Fibroblast of pulmonary artery (primary cell): ENCODE data around the gene ABHD14A.
"Not testable (repeated sequence)": the region's sequence is repeated elsewhere in the genome, so short reads cannot be mapped to it uniquely, and the experiment has no call there.

Experiments
- DNase-seq: peaks from one replicate; pipeline ENCODE4 v3.0.0-alpha.2; 2010; ENCODE audit warnings: low read depth
- H3K4me3 ChIP-seq: replicated peaks from 2 replicates; pipeline ENCODE4 v1.5.1; 2011; ENCODE audit warnings: low read depth, mild to moderate bottlenecking, control low read depth, low read length, moderate library complexity
- CTCF ChIP-seq: IDR thresholded peaks from 2 replicates; pipeline ENCODE4 v1.5.1; 2011; ENCODE audit warnings: mild to moderate bottlenecking, control low read depth, low read length, inconsistent platforms; ENCODE audit errors: missing control alignments

ABHD14A gene

GRCh38 chr3:51985063-51985462 lies 10.2 kb downstream of the ABHD14A start:
- TF ChIP-seq CTCF: no peak
- H3K4me3 ChIP-seq: no peak overlapping the region
- DNase-seq: no peak

- no peak for TF ChIP-seq CTCF
- no peak overlapping the region for H3K4me3 ChIP-seq
- no peak for DNase-seq
Observed at GRCh38 chr3:51986010-51986947, 11.4 kb downstream of the ABHD14A start.

- DNase-seq: no peak
- TF ChIP-seq CTCF: no peak
- H3K4me3 ChIP-seq: no peak overlapping the region
Observed at GRCh38 chr3:51987568-51987967, 12.7 kb downstream of the ABHD14A start.

GRCh38 chr3:51988286-51989146 lies 13.7 kb downstream of the ABHD14A start:
- no peak for DNase-seq
- no peak overlapping the region for H3K4me3 ChIP-seq
- TF ChIP-seq CTCF: no peak

- H3K4me3 ChIP-seq, DNase-seq: not testable (repeated sequence)
Observed at GRCh38 chr3:51990501-51990971, 15.7 kb downstream of the ABHD14A start.

GRCh38 chr3:51992017-51992682 lies 17.3 kb downstream of the ABHD14A start:
- no peak for DNase-seq
- no peak for TF ChIP-seq CTCF
- no peak overlapping the region for H3K4me3 ChIP-seq

- DNase-seq, H3K4me3 ChIP-seq: not testable (repeated sequence)
Observed at GRCh38 chr3:51993657-51994056, 18.8 kb downstream of the ABHD14A start.
